ENCODE data around the gene ZNF81. TPM values are rescaled to one million over a fixed set of nuclear protein-coding genes. Genes with fewer than 3 reads are reported as not detected.
"Not testable (repeated sequence)": the region's sequence is repeated elsewhere in the genome, so short reads cannot be mapped to it uniquely, and the experiment has no call there.

Gene ZNF81
- total and polyA plus RNA-seq, 10 donors: 1.2 to 17.1 (median 12.9) TPM

GRCh38 chrX:47936224-47936939 lies 99.7 kb downstream of the ZNF81 start:
- peak overlapping the region in 2 of 8 donors; percentile 23 to 55 for H3K4me3 ChIP-seq
- TF ChIP-seq POLR2A (IDR thresholded peaks at IDR 0.05) (no peak), POLR2AphosphoS5 (IDR thresholded peaks at IDR 0.05) (no peak), CTCF (IDR thresholded peaks at IDR 0.05 in 8 of 11, conservative IDR thresholded peaks at IDR 0.05 in 3 of 11) (no peak)
- peaks cover 0 to 4% (median 0%) of the 10 kb centered on the region in 7 donors for H3K27me3 ChIP-seq (replicated peaks in 1 of 7)
- H3K9me3 ChIP-seq: no peaks in the 10 kb centered on the region
- DNase-seq: no peak
- no peaks in the 10 kb centered on the region for H3K4me1 ChIP-seq
- 11 to 41% (median 15%) methylated on average over 14 to 15 of the region's 15 CpGs for WGBS, 5 donors
- no peaks in the 10 kb centered on the region for H3K36me3 ChIP-seq
- intact Hi-C loops (cut with DNase I; ENCODE audit: low total_unique reads): no loop called here
- H3K27ac ChIP-seq: no peak overlapping the region

GRCh38 chrX:47936940-47937317 lies 100.2 kb downstream of the ZNF81 start:
- no peak for DNase-seq
- 52 to 75% (median 64%) methylated on average over 3 of the region's 3 CpGs for WGBS, 5 donors
- TF ChIP-seq POLR2A (IDR thresholded peaks at IDR 0.05) (no peak), POLR2AphosphoS5 (IDR thresholded peaks at IDR 0.05) (no peak), CTCF (IDR thresholded peaks at IDR 0.05 in 8 of 11, conservative IDR thresholded peaks at IDR 0.05 in 3 of 11) (no peak)
- intact Hi-C loops (cut with DNase I; ENCODE audit: low total_unique reads): no loop called here
- no peaks in the 10 kb centered on the region for H3K4me1 ChIP-seq
- H3K9me3 ChIP-seq: no peaks in the 10 kb centered on the region
- H3K4me3 ChIP-seq: peak overlapping the region in 1 of 8 donors; percentile 55
- H3K27me3 ChIP-seq (replicated peaks in 1 of 7): peaks cover 0 to 4% (median 0%) of the 10 kb centered on the region in 7 donors
- H3K27ac ChIP-seq: no peak overlapping the region
- H3K36me3 ChIP-seq: no peaks in the 10 kb centered on the region

- H3K36me3 ChIP-seq: no peaks in the 10 kb centered on the region
- intact Hi-C loops (cut with DNase I; ENCODE audit: low total_unique reads): no loop called here
- peaks cover 0 to 4% (median 0%) of the 10 kb centered on the region in 7 donors for H3K27me3 ChIP-seq (replicated peaks in 1 of 7)
- H3K4me1 ChIP-seq: no peaks in the 10 kb centered on the region
- H3K9me3 ChIP-seq: peaks cover 0 to 6% (median 0%) of the 10 kb centered on the region in 8 donors
- no peak overlapping the region for H3K27ac ChIP-seq
- no peak for DNase-seq
- TF ChIP-seq POLR2A (IDR thresholded peaks at IDR 0.05): no peak
- TF ChIP-seq POLR2AphosphoS5 (IDR thresholded peaks at IDR 0.05): no peak
- no peak for TF ChIP-seq CTCF (IDR thresholded peaks at IDR 0.05 in 8 of 11, conservative IDR thresholded peaks at IDR 0.05 in 3 of 11)
- WGBS, 5 donors: 84 to 98% (median 90%) methylated on average over 4 of the region's 4 CpGs
- H3K4me3 ChIP-seq: no peak overlapping the region
These were observed 103.7 kb downstream of the ZNF81 start for GRCh38 chrX:47940448-47940847.

GRCh38 chrX:47941423-47941822 lies 104.7 kb downstream of the ZNF81 start:
- no peaks in the 10 kb centered on the region for H3K4me1 ChIP-seq
- H3K36me3 ChIP-seq: no peaks in the 10 kb centered on the region
- peaks cover 0 to 4% (median 0%) of the 10 kb centered on the region in 7 donors for H3K27me3 ChIP-seq (replicated peaks in 1 of 7)
- no peak overlapping the region for H3K27ac ChIP-seq
- H3K4me3 ChIP-seq: no peak overlapping the region
- intact Hi-C loops (cut with DNase I; ENCODE audit: low total_unique reads): no loop called here
- no peak for DNase-seq
- H3K9me3 ChIP-seq: peaks cover 0 to 6% (median 0%) of the 10 kb centered on the region in 8 donors
- TF ChIP-seq CTCF (IDR thresholded peaks at IDR 0.05 in 8 of 11, conservative IDR thresholded peaks at IDR 0.05 in 3 of 11) (no peak), POLR2A (IDR thresholded peaks at IDR 0.05) (no peak), POLR2AphosphoS5 (IDR thresholded peaks at IDR 0.05) (no peak)
- WGBS, 5 donors: 46 to 92% (median 78%) methylated on average over 4 of the region's 4 CpGs

- intact Hi-C loops (cut with DNase I; ENCODE audit: low total_unique reads); H3K4me3 ChIP-seq; H3K4me1 ChIP-seq; H3K27me3 ChIP-seq (replicated peaks in 1 of 7); H3K27ac ChIP-seq; H3K36me3 ChIP-seq; DNase-seq: not testable (repeated sequence)
- H3K9me3 ChIP-seq: peaks cover 0 to 20% (median 12%) of the 10 kb centered on the region in 8 donors
- WGBS, 5 donors: 73 to 100% (median 86%) methylated on average over 6 to 7 of the region's 7 CpGs
These were observed 118.6 kb downstream of the ZNF81 start for GRCh38 chrX:47955295-47955694.

All from spleen (tissue), 11 donors.